ENCODE results near the gene KRTAP25-1. TPM values are rescaled to one million over a fixed set of nuclear protein-coding genes. Genes with fewer than 3 reads are reported as not detected.

The KRTAP25-1 gene
- total RNA-seq (not detected), polyA plus RNA-seq (not detected)

GRCh38 chr21:30289215-30289614, at the start of gene KRTAP25-1:
TSS of gene KRTAP25-1 (minus strand) at chr21:30289514. CDS start at chr21:30289490, 24 bp downstream.
- intact Hi-C loops (cut with DNase I) = no loop called here
- ATAC-seq (no peak), DNase-seq (no peak), FAIRE-seq (no peak)
- Histone ChIP-seq H3K9me3 (no peaks in the 10 kb centered on the region), H3K4me1 (no peaks in the 10 kb centered on the region), H3K4me3 (no peak within 1 kb of the TSS), H3K27me3 (no peaks in the 10 kb centered on the region), H3K27ac (no peak within 1 kb of the TSS), H3K36me3 (no peaks in the 10 kb centered on the region)
- 83 to 85% methylated on average over 2 of the region's 2 CpGs for WGBS, 2 donors
- TF ChIP-seq CTCF (IDR thresholded peaks at IDR 0.05) = no peak

GRCh38 chr21:30338717-30339116, 49.4 kb upstream of the KRTAP25-1 start:
- no peaks in the 10 kb centered on the region for H3K9me3 ChIP-seq
- no peaks in the 10 kb centered on the region for H3K4me1 ChIP-seq
- no peaks in the 10 kb centered on the region for H3K36me3 ChIP-seq
- DNase-seq (no peak), ATAC-seq (no peak), FAIRE-seq (no peak)
- TF ChIP-seq CTCF (IDR thresholded peaks at IDR 0.05) = no peak
- no peak overlapping the region for H3K4me3 ChIP-seq
- no peaks in the 10 kb centered on the region for H3K27me3 ChIP-seq
- WGBS, 2 donors = 90 to 91% methylated on average over 4 of the region's 4 CpGs
- no peak overlapping the region for H3K27ac ChIP-seq
- intact Hi-C loops (cut with DNase I) = loop anchor here in 1 of 3 donors (10.0 kb wide), 1 partner anchor 746 kb away; no protein-coding TSS in a partner anchor

GRCh38 chr21:30337772-30338171, 48.5 kb upstream of the KRTAP25-1 start:
- Histone ChIP-seq H3K4me1 (no peaks in the 10 kb centered on the region), H3K27me3 (no peaks in the 10 kb centered on the region), H3K36me3 (no peaks in the 10 kb centered on the region), H3K4me3 (no peak overlapping the region), H3K9me3 (no peaks in the 10 kb centered on the region), H3K27ac (no peak overlapping the region)
- ATAC-seq (no peak), DNase-seq (no peak), FAIRE-seq (no peak)
- intact Hi-C loops (cut with DNase I) = loop anchor here in 1 of 3 donors (10.0 kb wide), 1 partner anchor 747 kb away; no protein-coding TSS in a partner anchor
- no peak for TF ChIP-seq CTCF (IDR thresholded peaks at IDR 0.05)

GRCh38 chr21:30337276-30337744, 48.0 kb upstream of the KRTAP25-1 start, which contains the start of gene KRTAP27-1:
TSS of gene KRTAP27-1 (minus strand) at chr21:30337694. CDS start at chr21:30337668, 26 bp downstream.
- Histone ChIP-seq H3K9me3 (no peaks in the 10 kb centered on the region), H3K27ac (no peak within 1 kb of the TSS), H3K4me1 (no peaks in the 10 kb centered on the region), H3K36me3 (no peaks in the 10 kb centered on the region), H3K4me3 (no peak within 1 kb of the TSS), H3K27me3 (no peaks in the 10 kb centered on the region)
- FAIRE-seq (no peak), ATAC-seq (no peak), DNase-seq (no peak)
- intact Hi-C loops (cut with DNase I) = loop anchor here in 1 of 3 donors (10.0 kb wide), 1 partner anchor 747 kb away; no protein-coding TSS in a partner anchor
- WGBS, 2 donors = 79 to 82% methylated on average over 6 of the region's 6 CpGs
- TF ChIP-seq CTCF (IDR thresholded peaks at IDR 0.05) = no peak

- H3K4me1 ChIP-seq = no peaks in the 10 kb centered on the region
- ATAC-seq (no peak), FAIRE-seq (no peak), DNase-seq (no peak)
- no peaks in the 10 kb centered on the region for H3K27me3 ChIP-seq
- intact Hi-C loops (cut with DNase I) = loop anchor here in 1 of 3 donors (10.0 kb wide), 1 partner anchor 748 kb away; no protein-coding TSS in a partner anchor
- H3K4me3 ChIP-seq = no peak overlapping the region
- no peaks in the 10 kb centered on the region for H3K9me3 ChIP-seq
- H3K27ac ChIP-seq = no peak overlapping the region
- TF ChIP-seq CTCF (IDR thresholded peaks at IDR 0.05) = no peak
- WGBS, 2 donors = 63 to 65% methylated on average over 2 of the region's 2 CpGs
- H3K36me3 ChIP-seq = no peaks in the 10 kb centered on the region
Measured at GRCh38 chr21:30336596-30336995, 47.3 kb upstream of the KRTAP25-1 start.
